Kasumi-1 (cell line): ENCODE measurements around the gene DPP7.

Experiments used
- DNase-seq, 2 experiments: peaks; one replicate each; lab custom pipeline; 2025; lab: John Stamatoyannopoulos, UW

The DPP7 gene

DNA sequence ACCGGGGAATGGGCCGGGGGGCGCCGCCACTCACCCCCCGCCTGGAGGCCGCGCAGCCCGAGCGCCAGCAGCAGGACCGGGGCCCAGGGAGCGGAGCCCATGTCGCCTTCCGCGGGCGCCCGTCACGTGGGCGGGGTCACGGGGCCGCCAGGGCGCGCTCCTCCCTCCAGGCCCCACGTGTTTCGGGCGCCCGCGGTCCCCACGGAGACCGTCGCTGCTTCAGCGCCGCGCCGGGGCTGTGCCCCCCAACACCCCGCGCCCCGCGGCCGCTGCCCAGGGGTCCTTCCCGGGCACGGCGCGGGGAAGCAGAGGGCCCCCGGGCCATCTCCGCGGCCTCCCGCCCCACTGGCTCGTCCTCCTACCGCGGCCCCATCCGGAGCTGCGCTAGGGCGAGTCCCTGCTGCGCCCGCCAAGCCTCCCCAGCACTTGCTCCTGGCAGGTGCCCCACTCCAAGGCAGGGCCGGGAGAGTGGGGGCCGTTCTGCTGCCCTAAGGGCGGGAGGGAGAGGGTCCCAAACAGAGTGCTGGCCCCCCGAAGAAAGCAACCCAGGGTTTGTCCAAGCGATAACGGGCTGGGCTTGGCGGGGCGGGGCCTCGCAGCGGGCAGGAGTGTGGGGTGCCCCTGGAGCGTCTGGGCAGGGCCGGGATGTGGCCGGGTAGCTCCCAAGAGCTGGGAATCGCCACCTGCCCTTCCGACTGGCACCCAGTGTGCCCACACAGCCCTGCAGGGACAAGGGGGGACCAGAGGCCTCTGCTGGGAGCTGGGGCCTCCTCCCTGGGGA lies at the start of gene DPP7:
DPP7 (minus strand) TSS at position 121 of the 781 bp plus-strand sequence; CDS start at position 101, 20 bp downstream.
- DNase-seq = peak; percentile 31 to 46

DNA sequence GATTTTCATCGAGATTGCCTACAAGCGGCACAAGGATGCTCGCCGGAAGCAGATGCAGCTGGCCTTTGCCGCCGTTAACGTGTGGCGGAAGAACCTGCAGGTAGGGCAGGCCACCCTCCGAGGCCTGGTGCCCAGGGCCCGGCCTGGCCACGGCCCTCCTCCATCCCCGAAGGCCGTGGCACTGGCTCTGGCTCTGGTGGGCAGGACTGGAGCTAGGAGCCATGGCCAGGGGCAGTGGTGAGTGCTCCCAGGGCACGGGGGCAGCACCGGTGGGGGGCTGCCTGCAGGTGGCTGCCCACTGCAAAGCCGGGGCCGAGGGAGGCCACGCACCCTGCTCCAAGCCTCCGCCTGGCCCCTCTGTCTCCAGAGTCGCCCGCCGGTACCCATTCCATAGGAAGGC lies 49.3 kb upstream of the DPP7 start:
- DNase-seq = no peak

GRCh38 chr9:137163365-137163715 lies 48.8 kb upstream of the DPP7 start:
- no peak for DNase-seq

- DNase-seq = no peak
Measured at GRCh38 chr9:137162505-137163364, 48.2 kb upstream of the DPP7 start.

DNA sequence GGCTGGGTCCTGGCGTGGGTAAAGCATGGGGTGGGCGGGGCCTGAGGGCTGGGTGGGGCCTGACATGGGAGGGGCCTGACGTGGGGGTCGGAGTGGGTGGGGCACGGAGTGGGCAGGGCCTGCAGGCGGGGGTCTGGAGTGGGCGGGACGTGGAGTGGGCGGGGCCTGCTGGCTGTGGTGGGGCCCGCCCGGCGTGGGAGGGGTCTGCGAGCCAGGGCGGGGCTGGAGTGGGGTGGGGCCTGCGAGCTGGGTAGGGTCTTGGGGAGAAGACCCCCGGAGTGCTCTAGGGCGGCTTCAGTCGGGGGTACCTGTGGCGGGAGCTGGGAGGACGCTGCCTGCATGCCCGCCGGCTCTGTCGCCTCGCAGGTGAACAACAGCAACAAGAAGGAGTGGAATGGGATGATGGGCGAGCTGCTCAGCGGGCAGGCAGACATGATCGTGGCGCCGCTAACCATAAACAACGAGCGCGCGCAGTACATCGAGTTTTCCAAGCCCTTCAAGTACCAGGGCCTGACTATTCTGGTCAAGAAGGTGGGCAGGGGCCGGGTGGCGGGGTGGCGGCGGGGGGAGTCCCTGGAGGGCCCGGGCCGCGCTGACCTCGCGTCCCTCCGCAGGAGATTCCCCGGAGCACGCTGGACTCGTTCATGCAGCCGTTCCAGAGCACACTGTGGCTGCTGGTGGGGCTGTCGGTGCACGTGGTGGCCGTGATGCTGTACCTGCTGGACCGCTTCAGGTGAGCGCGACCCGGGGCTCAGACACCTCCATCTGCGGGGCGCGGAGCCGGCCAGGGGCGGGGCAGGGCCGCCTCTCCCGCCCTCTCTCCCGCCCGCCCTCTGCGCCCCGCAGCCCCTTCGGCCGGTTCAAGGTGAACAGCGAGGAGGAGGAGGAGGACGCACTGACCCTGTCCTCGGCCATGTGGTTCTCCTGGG lies 47.3 kb upstream of the DPP7 start:
- no peak for DNase-seq

DNA sequence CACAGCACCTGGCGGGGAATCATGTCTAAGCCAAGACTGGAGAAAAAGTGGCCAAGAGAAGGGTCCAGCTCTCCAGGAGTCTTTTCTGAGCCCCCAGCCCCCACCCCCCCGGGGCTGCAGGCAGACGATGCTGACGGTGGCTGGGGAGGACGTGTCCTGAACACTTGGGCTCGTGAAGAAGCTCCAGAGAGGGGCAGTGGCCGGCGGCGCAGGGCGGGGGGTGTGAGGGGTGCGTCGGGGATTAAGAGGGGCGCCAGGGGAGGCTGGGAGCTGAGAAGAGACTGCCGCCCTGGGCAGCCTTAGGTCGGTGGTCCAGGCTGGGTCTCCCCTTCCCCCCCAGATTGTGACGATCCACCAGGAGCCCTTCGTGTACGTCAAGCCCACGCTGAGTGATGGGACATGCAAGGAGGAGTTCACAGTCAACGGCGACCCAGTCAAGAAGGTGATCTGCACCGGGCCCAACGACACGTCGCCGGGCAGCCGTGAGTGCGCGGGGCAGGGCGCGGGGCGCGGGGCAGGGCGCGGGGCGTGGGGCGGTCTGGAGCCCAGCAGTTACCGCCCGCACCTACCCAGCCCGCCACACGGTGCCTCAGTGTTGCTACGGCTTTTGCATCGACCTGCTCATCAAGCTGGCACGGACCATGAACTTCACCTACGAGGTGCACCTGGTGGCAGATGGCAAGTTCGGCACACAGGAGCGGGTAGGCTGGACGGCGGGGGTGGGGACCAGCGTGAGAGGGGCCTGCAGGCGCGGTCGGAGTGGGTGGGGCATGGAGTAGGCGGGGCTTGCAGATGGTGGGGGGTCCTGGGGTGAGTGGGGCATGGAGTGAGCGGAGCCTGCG lies 46.4 kb upstream of the DPP7 start:
- DNase-seq = no peak

DNA sequence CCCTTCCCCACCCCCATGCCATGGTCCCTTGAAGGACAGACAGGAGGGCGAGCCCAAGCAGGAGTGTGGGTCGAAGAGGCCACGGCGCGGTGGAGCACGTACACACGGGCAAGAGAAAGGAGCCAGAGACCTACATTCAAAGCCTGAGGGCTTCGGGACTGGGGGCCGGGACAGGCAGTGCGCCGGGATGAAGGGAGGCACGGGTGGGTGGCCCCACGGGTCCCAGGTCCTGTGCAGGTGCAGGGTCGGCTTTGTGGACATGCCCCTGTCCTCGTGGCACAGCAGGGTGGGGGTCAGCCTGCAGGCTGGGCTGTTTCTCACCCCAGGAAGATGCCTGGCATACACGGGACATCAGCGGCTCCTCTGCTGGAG lies 45.5 kb upstream of the DPP7 start:
- DNase-seq = no peak

GRCh38 chr9:137159105-137160053 lies 44.8 kb upstream of the DPP7 start:
- DNase-seq = no peak

DNA sequence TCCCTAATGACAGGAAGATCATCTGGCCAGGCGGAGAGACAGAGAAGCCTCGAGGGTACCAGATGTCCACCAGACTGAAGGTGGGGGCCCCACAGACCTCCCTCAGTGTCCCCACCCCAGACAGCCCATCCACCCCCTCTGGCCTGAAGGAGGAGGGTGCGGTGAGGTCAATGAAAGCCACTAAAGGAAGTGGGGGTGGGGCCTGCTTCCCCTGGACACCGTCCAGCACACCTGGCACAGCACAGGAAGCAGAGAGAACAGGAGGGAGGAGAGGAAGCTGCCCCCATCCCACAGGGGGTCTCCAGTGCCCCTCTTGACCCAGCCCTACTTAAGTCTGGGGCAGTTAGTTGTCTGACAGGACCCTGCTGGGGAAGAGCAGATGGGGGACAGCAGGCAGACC lies 44.1 kb upstream of the DPP7 start:
- DNase-seq = no peak

GRCh38 chr9:137157618-137158415 lies 43.3 kb upstream of the DPP7 start:
- no peak for DNase-seq

- no peak for DNase-seq
Measured at GRCh38 chr9:137156567-137157375, 42.2 kb upstream of the DPP7 start.

GRCh38 chr9:137152844-137153405 lies 38.4 kb upstream of the DPP7 start:
- DNase-seq = no peak

- peak; percentile 39 to 48 for DNase-seq
Measured at GRCh38 chr9:137150617-137151457, 36.3 kb upstream of the DPP7 start.

DNA sequence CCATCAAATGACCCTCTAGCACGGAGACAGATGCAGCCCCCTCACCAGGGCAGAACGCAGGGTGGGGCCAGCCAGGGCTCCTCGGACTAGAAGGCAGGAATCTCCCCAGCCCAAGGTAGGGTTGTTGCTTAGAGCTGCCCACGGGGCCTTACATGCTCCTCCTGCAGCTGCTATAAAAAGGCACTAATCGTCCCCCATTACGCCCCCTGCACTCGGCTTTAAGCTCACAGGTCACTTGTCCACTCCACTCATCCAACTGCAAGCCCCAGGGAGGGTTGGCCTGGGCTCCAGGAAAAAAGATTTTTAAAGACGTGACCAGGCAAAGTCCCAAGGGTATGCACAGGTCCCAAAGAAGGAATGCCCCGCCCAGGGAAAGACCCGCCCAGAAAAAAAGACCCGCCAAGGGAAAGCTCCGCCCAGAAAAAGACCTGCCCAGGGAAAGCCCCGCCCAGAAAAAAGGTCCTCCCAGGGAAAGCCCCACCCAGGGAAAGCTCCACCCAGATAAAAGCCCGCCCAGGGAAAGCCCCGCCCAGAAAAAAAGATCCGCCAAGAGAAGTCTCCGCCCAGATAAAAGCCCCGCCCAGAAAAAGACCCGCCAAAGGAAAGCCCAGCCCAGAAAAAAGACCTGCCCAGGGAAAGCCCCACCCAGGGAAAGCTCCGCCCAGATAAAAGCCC lies 35.5 kb upstream of the DPP7 start:
- DNase-seq = no peak

GRCh38 chr9:137149363-137149762 lies 34.8 kb upstream of the DPP7 start:
- no peak for DNase-seq

- DNase-seq = no peak
Measured at GRCh38 chr9:137148661-137149060, 34.1 kb upstream of the DPP7 start.

DNA sequence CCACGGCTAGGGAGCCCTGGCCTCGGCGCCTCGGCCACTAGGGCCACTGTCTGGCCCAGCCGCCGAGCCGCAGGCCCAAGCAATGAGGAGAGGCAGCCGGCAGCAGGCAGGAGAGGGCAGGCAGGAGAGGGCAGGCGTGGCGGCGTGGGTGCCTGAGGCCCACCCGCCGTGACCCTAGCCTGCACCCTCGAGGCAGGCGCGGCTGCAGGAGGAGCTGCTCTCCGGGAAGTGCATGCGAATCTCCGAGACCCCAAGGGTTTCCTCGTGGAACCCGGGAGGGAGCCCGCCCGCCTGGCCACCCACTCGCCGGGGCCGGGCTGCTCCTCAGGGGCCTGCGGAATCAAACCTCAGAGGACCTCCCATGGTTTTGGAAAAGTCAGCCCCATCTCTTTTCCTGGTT lies 33.7 kb upstream of the DPP7 start:
- DNase-seq = no peak
